ENCODE data around the gene NAGPA. TPM values are rescaled to one million over a fixed set of nuclear protein-coding genes. Genes with fewer than 3 reads are reported as not detected.

Gene NAGPA
- total and polyA plus RNA-seq, 2 of the 13 experiments (the other 11 are each of a cell fraction or from before 2014, with no cell fraction given): 27.1 to 60.3 TPM

DNA sequence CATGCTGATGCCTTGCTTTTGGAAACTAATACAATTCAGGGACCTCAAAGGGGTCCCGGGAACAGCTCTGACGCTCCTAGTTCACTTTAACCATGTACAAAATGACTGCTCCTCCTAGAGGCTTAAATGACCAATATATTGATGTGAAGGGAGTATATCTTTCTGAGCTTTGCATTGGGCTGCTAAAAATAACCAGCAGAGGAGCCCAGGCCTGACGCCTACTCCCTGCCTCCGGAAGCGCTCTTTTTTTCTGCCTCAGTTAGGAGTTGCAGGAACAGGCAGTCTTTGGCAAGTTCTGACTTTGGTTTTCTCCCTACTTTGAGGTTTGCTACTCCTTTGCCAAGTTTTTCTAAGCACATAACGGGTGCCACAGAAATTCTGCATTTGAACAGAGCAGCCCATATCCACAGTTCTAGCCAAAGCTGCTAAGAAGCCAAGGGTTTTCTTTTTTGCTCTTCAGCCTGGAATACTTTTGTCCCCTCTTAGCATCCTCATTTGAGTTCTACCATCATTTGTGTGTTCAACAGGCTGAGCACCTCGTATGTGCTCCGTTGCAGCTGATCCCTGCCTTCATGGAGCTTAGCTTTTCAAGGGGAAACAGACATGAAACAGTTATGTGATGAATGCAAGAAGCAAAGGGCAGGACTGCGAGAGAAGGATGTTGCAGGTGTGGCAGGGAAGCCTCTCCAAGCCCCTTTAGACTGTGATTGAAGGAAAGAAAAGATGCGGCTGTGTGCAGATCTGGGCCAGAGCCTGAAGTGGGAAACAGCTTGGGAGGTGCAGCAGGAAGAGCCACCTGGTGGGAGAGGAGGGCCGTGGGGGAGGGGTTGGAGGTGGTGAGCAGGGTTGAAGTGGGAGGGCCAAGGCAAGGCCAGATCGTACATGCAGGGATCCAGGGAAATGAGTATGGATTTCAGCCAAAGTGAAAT, 2.8 kb upstream of the NAGPA start (continued):
- 0 out of 2 replicates have a peak, but pooled peaks have one; percentile 5 for TF ChIP-seq NR2F6 (IDR thresholded peaks at IDR 0.05)
- TF ChIP-seq NR2F6 (CRISPR knock-in tag; IDR thresholded peaks at IDR 0.05): peak; percentile 34; the same call in 1 of the 2 replicates
- peak; percentile 32; the same call in 1 of the 2 replicates for TF ChIP-seq SPEN (CRISPR knock-in tag; IDR thresholded peaks at IDR 0.05; ENCODE audit: low read depth)
- 0 out of 2 replicates have a peak, but pooled peaks have one; percentile 26 for TF ChIP-seq RAD21 (CRISPR knock-in tag; IDR thresholded peaks at IDR 0.05)
- peak; percentile 3; the same call in 1 of the 2 replicates for TF ChIP-seq MIER3 (CRISPR knock-in tag; IDR thresholded peaks at IDR 0.05; ENCODE audit: borderline replicate concordance)
- 0 out of 2 replicates have a peak, but pooled peaks have one; percentile 63 for TF ChIP-seq NCOA1 (CRISPR knock-in tag; IDR thresholded peaks at IDR 0.05)
- no peak; the same call in none of the 2 replicates for TF ChIP-seq ZSCAN29 (CRISPR knock-in tag; conservative IDR thresholded peaks at IDR 0.05)
- 0 out of 2 replicates have a peak, but pooled peaks have one; percentile 9 for TF ChIP-seq HHEX (CRISPR knock-in tag; IDR thresholded peaks at IDR 0.05)
- peak; percentile 60; the same call in 1 of the 2 replicates for TF ChIP-seq ARHGAP35 (CRISPR knock-in tag; IDR thresholded peaks at IDR 0.05; ENCODE audit: borderline replicate concordance)
- TF ChIP-seq, protein P1, sequence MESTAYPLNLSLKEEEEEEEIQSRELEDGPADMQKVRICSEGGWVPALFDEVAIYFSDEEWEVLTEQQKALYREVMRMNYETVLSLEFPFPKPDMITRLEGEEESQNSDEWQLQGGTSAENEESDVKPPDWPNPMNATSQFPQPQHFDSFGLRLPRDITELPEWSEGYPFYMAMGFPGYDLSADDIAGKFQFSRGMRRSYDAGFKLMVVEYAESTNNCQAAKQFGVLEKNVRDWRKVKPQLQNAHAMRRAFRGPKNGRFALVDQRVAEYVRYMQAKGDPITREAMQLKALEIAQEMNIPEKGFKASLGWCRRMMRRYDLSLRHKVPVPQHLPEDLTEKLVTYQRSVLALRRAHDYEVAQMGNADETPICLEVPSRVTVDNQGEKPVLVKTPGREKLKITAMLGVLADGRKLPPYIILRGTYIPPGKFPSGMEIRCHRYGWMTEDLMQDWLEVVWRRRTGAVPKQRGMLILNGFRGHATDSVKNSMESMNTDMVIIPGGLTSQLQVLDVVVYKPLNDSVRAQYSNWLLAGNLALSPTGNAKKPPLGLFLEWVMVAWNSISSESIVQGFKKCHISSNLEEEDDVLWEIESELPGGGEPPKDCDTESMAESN (CRISPR knock-in tag; conservative IDR thresholded peaks at IDR 0.05): 0 out of 2 replicates have a peak, but pooled peaks have one; percentile 20
- 0 out of 2 replicates have a peak, but pooled peaks have one; percentile 51 for TF ChIP-seq ZNF264 (CRISPR knock-in tag; IDR thresholded peaks at IDR 0.05)
- peak; percentile 51; the same call in 1 of the 2 replicates for TF ChIP-seq NKX3-1 (CRISPR knock-in tag; IDR thresholded peaks at IDR 0.05)
- 0 out of 2 replicates have a peak, but pooled peaks have one; percentile 55 for TF ChIP-seq HDAC1 (CRISPR knock-in tag; IDR thresholded peaks at IDR 0.05)
- TF ChIP-seq, protein P2, sequence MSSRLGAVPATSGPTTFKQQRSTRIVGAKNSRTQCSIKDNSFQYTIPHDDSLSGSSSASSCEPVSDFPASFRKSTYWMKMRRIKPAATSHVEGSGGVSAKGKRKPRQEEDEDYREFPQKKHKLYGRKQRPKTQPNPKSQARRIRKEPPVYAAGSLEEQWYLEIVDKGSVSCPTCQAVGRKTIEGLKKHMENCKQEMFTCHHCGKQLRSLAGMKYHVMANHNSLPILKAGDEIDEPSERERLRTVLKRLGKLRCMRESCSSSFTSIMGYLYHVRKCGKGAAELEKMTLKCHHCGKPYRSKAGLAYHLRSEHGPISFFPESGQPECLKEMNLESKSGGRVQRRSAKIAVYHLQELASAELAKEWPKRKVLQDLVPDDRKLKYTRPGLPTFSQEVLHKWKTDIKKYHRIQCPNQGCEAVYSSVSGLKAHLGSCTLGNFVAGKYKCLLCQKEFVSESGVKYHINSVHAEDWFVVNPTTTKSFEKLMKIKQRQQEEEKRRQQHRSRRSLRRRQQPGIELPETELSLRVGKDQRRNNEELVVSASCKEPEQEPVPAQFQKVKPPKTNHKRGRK (CRISPR knock-in tag; IDR thresholded peaks at IDR 0.05): 0 out of 2 replicates have a peak, but pooled peaks have one; percentile 50
- TF ChIP-seq ARID2 (CRISPR knock-in tag; IDR thresholded peaks at IDR 0.05; ENCODE audit: borderline replicate concordance): peak; percentile 89; the same call in 1 of the 2 replicates
- no peak for TF ChIP-seq NONO (IDR thresholded peaks at IDR 0.05)
- peak; percentile 58; the same call in 1 of the 2 replicates for TF ChIP-seq NONO (CRISPR knock-in tag; conservative IDR thresholded peaks at IDR 0.05)
- TF ChIP-seq ZNF891 (CRISPR knock-in tag; IDR thresholded peaks at IDR 0.05): peak; percentile 69; the same call in 1 of the 2 replicates
- peak; percentile 38; the same call in 1 of the 2 replicates for TF ChIP-seq NFKB2 (CRISPR knock-in tag; IDR thresholded peaks at IDR 0.05; ENCODE audit: borderline replicate concordance)
- peak; percentile 76; the same call in 1 of the 2 replicates for TF ChIP-seq IRX3 (CRISPR knock-in tag; IDR thresholded peaks at IDR 0.05; ENCODE audit: borderline replicate concordance, low read depth)
- 0 out of 2 replicates have a peak, but pooled peaks have one; percentile 4 for TF ChIP-seq ZNF224 (CRISPR knock-in tag; IDR thresholded peaks at IDR 0.05)
- TF ChIP-seq, protein P3, sequence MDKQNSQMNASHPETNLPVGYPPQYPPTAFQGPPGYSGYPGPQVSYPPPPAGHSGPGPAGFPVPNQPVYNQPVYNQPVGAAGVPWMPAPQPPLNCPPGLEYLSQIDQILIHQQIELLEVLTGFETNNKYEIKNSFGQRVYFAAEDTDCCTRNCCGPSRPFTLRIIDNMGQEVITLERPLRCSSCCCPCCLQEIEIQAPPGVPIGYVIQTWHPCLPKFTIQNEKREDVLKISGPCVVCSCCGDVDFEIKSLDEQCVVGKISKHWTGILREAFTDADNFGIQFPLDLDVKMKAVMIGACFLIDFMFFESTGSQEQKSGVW (CRISPR knock-in tag; IDR thresholded peaks at IDR 0.05; ENCODE audit: borderline replicate concordance): no peak
- TF ChIP-seq PAX8 (CRISPR knock-in tag; IDR thresholded peaks at IDR 0.05; ENCODE audit: borderline replicate concordance): no peak
- TF ChIP-seq LCORL (IDR thresholded peaks at IDR 0.05): no peak
- TF ChIP-seq LCORL (CRISPR knock-in tag; IDR thresholded peaks at IDR 0.05): peak; percentile 36; the same call in 1 of the 2 replicates
- no peak for TF ChIP-seq NFE2L2 (IDR thresholded peaks at IDR 0.05; ENCODE audit: low read length)
- TF ChIP-seq ZNF546 (CRISPR knock-in tag; conservative IDR thresholded peaks at IDR 0.05): no peak; the same call in 1 of the 2 replicates

All from HepG2 (cell line).